DMS114 treated with DMSO at 0.1 percent for 48 hours (cell line): ENCODE results near the gene ZCCHC14.
"Not testable (repeated sequence)": the region's sequence is repeated elsewhere in the genome, so short reads cannot be mapped to it uniquely, and the experiment has no call there.

ENCODE experiments used
- DNase-seq: peaks from one replicate; lab custom pipeline; 2025; ENCODE audit not compliant: unreplicated experiment; lab: John Stamatoyannopoulos, UW

ZCCHC14 gene

GRCh38 chr16:87482266-87482665 lies 10.6 kb downstream of the ZCCHC14 start:
- no peak for DNase-seq

- DNase-seq = not testable (repeated sequence)
Measured at GRCh38 chr16:87481711-87482110, 11.1 kb downstream of the ZCCHC14 start.

- not testable (repeated sequence) for DNase-seq
Measured at GRCh38 chr16:87477209-87477981, 15.4 kb downstream of the ZCCHC14 start.

GRCh38 chr16:87474566-87474996 lies 18.2 kb downstream of the ZCCHC14 start:
- DNase-seq = no peak

GRCh38 chr16:87474017-87474416 lies 18.8 kb downstream of the ZCCHC14 start:
- DNase-seq = no peak

GRCh38 chr16:87472935-87473334 lies 19.9 kb downstream of the ZCCHC14 start:
- DNase-seq = no peak

- DNase-seq = no peak
Measured at GRCh38 chr16:87472142-87472778, 20.6 kb downstream of the ZCCHC14 start.

GRCh38 chr16:87471278-87472141 lies 21.3 kb downstream of the ZCCHC14 start:
- DNase-seq = no peak

- DNase-seq = no peak
Measured at GRCh38 chr16:87470332-87470731, 22.5 kb downstream of the ZCCHC14 start.

- no peak for DNase-seq
Measured at GRCh38 chr16:87469169-87469568, 23.7 kb downstream of the ZCCHC14 start.

GRCh38 chr16:87468550-87468949 lies 24.3 kb downstream of the ZCCHC14 start:
- DNase-seq = no peak

- no peak for DNase-seq
Measured at GRCh38 chr16:87466975-87467501, 25.8 kb downstream of the ZCCHC14 start.

- no peak for DNase-seq
Measured at GRCh38 chr16:87465879-87466278, 26.9 kb downstream of the ZCCHC14 start.

GRCh38 chr16:87465306-87465705 lies 27.5 kb downstream of the ZCCHC14 start:
- DNase-seq = no peak

- no peak for DNase-seq
Measured at GRCh38 chr16:87464691-87465300, 28.0 kb downstream of the ZCCHC14 start.

GRCh38 chr16:87463722-87464690 lies 28.8 kb downstream of the ZCCHC14 start:
- no peak for DNase-seq

GRCh38 chr16:87461466-87461991 lies 31.3 kb downstream of the ZCCHC14 start:
- no peak for DNase-seq

- no peak for DNase-seq
Measured at GRCh38 chr16:87460936-87461335, 31.9 kb downstream of the ZCCHC14 start.

- DNase-seq = no peak
Measured at GRCh38 chr16:87459833-87460232, 33.0 kb downstream of the ZCCHC14 start.
